B cell (primary cell): ENCODE results near the gene IL23A.

ENCODE experiments used
- EZH2 ChIP-seq: IDR thresholded peaks from 2 replicates; pipeline ENCODE4 v1.6.1; 2012; ENCODE audit warnings: borderline replicate concordance, low read depth, mild to moderate bottlenecking, moderate library complexity, low read length; ENCODE audit not compliant: insufficient read depth, poor library complexity, severe bottlenecking
- TF ChIP-seq, protein P1 (sequence below): fragments of 200-600 bp; IDR thresholded peaks from one replicate; pipeline ENCODE4 v1.8.0; 2022; ENCODE audit warnings: antibody characterized with exemption, mild to moderate bottlenecking

DNA sequence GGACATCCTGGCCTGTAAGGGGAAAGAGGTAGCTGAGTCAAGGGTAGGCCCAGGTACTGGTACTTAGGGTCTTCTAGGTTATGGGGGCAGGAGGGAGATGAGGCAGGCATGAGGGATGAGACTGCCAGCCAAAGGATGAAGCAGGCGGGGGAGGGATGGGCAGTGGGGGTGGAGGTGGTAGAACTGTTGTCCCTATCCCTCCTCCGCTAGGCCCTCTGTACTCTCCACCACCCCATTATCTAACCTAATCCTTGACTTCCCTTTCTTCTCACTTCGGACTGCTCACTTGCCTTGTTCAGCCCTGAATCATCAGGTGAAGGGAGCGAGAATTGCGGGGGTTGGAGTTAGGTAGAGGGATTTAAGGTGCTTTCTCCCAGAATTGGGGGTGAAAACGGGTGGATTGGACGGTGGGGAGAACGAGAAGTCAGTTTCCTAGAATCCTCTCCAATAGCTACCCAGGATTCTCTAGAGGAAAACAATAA lies 5.4 kb upstream of the IL23A start:
- TF ChIP-seq, protein P1, sequence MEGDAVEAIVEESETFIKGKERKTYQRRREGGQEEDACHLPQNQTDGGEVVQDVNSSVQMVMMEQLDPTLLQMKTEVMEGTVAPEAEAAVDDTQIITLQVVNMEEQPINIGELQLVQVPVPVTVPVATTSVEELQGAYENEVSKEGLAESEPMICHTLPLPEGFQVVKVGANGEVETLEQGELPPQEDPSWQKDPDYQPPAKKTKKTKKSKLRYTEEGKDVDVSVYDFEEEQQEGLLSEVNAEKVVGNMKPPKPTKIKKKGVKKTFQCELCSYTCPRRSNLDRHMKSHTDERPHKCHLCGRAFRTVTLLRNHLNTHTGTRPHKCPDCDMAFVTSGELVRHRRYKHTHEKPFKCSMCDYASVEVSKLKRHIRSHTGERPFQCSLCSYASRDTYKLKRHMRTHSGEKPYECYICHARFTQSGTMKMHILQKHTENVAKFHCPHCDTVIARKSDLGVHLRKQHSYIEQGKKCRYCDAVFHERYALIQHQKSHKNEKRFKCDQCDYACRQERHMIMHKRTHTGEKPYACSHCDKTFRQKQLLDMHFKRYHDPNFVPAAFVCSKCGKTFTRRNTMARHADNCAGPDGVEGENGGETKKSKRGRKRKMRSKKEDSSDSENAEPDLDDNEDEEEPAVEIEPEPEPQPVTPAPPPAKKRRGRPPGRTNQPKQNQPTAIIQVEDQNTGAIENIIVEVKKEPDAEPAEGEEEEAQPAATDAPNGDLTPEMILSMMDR, result no peak
- TF ChIP-seq EZH2, result no peak
